Measurements from ENCODE around the gene CFAP91.
A peak's percentile ranks its signal among the peaks of the same experiment; 100 is the strongest.
"Not testable (repeated sequence)": the region's sequence is repeated elsewhere in the genome, so short reads cannot be mapped to it uniquely, and the experiment has no call there.

CFAP91 gene

DNA sequence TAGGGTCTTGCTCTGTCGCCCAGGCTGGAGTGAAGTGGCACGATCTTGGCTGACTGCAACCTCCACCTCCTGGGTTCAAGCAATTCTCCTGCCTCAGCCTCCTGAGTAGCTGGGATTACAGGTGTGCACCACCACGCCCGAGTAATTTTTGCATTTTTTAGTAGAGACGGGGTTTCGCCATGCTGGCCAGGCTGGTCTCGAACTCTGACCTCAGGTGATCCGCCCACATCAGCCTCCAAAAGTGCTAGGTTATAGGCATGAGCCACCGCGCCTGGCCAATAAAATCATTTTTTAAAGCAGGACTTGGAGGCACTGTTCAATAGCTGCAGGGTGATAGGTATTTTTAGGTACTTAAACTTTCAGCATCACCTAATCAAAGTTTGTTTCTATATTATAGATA is 24.6 kb upstream of the CFAP91 start:
- not testable (repeated sequence) for DNase-seq

- no peak for DNase-seq
Measured at GRCh38 chr3:119679874-119680273, 22.9 kb upstream of the CFAP91 start.

GRCh38 chr3:119681279-119681678 is 21.5 kb upstream of the CFAP91 start:
- no peak for DNase-seq

DNA sequence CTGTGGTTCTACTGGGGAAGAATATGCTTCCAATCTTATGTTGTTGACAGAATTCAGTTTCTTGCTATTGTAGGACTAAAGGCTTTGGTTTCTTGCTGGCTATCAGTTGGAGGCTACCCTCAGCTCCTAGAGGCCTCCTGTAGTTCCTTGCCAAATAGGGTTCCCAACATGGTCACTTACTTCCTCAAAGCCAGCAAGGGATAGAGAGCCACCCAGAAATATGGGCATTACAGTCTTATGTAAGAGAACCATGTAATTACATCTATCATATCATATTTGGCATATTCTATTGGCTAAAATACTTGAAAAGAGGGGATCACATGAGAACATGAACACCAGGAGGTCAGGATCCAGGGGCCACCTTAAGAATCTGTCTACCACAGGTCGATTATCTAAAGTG is 19.4 kb upstream of the CFAP91 start:
- no peak for DNase-seq

- no peak for DNase-seq
Measured at GRCh38 chr3:119690043-119690656, 12.7 kb upstream of the CFAP91 start.

DNA sequence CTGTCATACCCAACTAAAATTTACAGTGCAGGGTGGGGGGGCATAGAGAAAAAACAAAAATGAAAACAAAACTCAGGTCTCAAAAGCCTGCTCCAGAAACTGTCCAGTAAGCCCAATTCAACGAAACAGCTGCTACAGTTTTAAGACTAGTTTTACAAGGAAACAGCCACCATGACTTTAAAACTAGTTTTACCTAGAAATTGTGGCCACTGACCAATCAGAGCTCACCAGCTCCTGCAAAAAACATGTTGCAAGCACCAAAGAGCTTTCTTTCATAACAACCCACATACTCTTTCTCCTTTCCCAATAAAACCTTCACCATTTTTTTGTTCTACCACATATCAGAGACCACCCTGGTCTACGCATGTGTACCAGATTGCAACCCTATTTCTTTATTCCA is 7.3 kb upstream of the CFAP91 start:
- DNase-seq, result no peak

- DNase-seq, result no peak
Measured at GRCh38 chr3:119697394-119697793, 5.4 kb upstream of the CFAP91 start.

DNA sequence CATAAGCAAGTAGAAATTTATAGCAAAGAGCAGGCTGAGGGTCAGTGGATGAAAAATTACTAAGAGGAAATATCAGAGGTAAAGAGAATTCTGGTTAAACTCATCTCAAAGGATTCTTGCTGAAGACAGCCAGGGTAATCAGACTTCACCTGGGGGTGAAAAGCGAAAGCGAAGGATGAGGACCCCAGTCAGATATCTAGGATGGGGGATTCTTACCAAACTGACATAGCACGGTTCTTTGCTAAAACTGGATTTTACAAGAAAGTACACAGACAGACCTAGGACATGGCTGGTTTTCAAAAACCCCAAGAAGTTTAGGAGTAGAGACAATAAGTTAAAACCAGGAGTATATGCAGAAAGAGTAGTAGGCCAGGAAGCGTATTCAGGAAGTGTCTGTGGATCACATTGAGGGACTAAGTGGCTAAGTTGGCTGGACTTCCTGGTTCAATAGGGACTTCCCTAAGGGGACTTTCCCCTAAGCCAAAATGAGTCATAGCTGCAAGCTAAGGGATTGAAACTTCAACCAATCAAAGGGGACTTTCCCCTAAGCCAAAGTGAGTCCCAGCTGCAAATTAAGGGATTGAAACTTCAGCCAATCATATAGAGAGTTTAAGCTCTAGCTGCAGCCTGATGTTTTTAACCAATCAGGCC is 2.4 kb upstream of the CFAP91 start:
- DNase-seq, result peak; percentile 36

GRCh38 chr3:119700920-119701734 is 1.7 kb upstream of the CFAP91 start:
- DNase-seq, result peak; percentile 64

GRCh38 chr3:119703820-119704531 is 1.2 kb downstream of the CFAP91 start:
- DNase-seq, result no peak

DNA sequence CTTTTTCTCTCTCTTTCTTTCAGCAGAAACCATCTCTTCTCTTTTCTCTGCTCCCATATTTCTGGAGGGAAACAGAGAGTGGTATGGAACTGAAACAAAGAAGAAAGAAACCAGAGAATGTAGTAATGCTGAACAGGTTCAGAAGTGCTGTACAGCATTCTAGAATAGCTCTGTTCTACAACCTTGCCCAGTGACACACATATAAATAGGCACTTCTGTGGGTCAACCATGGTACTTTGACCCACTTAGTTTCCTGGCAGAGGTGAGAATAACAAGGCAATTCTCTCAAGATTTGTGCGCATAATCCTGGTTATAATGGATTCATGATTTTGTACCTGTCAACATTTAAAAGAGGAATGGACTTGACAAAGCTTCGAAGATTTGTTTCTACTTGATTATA is 12.3 kb downstream of the CFAP91 start:
- no peak for DNase-seq

DNA sequence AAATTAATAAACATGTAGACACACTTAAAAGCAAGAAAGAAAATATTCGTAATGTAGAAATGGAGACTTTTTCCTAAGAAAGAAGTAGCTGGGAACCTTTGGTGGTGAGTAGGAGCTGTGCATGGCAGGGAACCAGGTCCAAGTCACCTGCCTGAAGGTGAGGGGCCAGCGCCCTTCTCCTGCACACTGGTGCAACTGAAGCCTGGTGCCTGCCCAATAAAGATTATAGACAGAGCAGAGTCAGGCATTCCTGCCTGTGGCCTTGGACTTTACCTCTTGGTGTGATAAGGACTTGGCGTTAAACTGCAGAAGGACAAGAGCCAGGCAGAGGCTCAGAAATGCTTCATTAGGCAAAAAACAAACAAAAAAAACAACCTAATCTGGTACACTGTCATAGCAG is 14.2 kb downstream of the CFAP91 start:
- DNase-seq, result no peak

DNA sequence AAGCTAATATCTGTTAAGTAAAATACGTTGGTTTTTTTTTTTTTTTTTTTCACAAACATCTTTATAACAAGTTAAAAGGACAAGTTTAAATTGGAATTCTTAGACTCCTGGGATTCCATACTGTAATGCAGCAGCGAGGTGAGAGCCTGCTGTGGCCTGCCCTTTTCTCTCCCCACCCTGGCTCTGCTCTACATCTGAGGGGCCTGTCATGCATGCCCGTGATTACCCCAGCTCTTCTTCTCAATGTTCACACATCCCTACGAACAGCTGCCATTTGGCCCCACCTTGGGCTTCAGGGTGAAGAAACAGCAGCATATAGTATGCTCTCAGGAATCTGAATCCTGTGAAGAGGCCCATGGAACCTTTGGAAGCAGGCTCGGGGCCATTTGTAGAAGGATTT is 14.7 kb downstream of the CFAP91 start:
- no peak for DNase-seq

GRCh38 chr3:119723022-119723421 is 20.2 kb downstream of the CFAP91 start:
- DNase-seq, result no peak

- DNase-seq, result no peak
Measured at GRCh38 chr3:119726909-119727308, 24.1 kb downstream of the CFAP91 start.

DNA sequence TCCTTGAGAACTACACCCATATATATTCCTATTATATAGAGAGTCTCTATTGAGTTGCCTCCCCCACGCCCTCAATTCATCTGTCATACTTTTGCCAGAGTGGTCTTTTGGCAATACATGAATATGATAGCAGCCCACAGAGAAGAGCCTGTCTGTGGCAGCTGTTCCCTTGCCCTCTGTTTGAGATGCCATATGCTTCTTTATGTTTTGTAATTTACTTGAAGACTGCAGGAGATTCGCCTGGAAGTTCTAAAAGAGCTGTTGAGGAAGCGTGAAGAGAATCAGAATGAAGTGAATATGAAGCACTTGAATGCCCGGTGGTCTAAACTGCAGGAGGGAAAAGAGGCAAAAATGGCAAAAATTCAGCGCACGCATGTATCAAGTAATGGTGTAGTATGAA is 27.2 kb downstream of the CFAP91 start:
- DNase-seq, result no peak

DNA sequence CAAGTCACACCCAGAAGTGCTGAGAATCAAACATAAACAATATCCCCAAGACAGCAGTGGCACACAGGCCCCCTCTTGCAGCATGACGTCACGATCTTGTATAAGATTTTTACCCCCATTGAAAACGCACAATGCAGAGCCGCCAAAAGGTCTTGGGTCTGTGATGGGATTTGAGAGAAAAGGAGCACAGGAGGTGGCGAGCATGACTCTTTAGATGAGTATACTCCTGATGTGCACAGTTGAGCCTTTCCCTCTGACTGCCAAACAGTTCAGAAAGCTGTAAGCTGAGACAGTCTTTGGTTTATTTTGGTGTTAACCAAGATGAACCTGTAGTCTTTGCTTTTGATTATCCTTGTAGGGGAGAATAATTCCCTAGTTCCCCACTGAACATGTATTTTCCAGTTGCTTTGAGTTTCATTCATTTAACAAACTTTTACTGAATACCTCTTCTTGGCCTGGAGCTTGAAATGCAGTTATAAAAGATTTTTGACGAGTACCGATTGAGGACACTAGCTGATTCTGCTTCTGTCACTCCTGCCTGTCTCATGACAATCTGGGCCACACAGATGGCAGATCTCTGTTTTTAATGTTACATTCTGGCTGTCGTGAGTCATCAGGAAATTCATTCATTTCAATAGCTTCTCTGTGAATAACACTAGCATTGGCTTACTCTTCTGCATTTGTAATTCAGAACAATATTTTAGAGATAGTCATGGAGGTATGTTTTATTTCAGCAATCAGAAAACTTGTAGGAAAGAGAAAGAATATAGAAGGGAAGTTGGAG is 28.9 kb downstream of the CFAP91 start:
- no peak for DNase-seq

DNA sequence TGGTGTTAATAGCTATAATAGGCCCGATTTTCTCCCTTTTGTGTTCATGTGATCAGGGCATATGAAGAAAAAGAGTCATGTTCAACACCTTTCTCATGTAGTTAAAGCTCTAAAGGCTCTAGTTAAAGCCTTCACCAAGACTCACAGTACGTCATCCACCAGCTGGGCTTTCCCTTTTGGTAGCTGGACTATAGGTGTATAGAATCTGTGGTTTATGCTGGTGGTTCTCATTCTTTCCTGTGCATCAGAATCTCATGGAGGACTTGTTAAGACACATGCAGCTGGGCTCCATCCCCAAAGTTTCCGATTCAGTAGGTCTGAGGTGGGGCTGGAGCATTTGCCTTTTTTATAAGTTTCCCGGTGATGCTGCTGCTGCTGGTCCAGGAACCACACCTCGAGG is 31.0 kb downstream of the CFAP91 start:
- DNase-seq, result no peak

DNA sequence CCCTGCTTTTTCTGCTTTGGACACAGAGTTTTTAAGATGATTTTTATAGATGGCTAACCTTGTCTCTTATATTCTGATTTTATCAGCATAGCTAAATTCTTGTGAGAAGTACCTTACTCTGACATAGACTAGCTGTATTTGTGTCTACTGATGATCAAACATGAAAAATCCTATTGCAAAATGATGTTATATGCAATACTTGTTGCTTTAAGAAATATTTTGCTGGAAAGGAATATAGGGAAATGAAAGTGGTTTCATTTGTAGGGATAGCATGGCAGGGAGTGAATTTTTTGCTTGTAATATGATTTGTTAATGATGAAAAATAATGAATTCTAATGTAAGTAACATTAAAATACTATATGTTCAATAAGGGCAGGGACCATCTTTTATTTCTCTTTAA is 35.9 kb downstream of the CFAP91 start:
- DNase-seq, result no peak

- DNase-seq, result no peak
Measured at GRCh38 chr3:119741657-119742590, 39.1 kb downstream of the CFAP91 start.

GRCh38 chr3:119743921-119744320 is 41.1 kb downstream of the CFAP91 start:
- peak; percentile 71 for DNase-seq

- DNase-seq, result no peak
Measured at GRCh38 chr3:119745942-119746341, 43.1 kb downstream of the CFAP91 start.
